Frontal cortex (tissue), 4 donors: Measurements from ENCODE around the gene SPOCK1. TPM values are rescaled to one million over a fixed set of nuclear protein-coding genes. Genes with fewer than 3 reads are reported as not detected.

ENCODE experiments used
- DNase-seq, 2 donors: peaks; one replicate each; pipeline ENCODE4 v3.0.0; 2012; ENCODE audit warnings: low spot score in 2 of 2
- FAIRE-seq: peaks from 2 replicates; lab custom pipeline; 2012; peaks lifted over from hg19 to GRCh38; lab: Jason Lieb, UNC
- total RNA-seq: library from RNA; depleted of rRNA; stranded (reverse); fragments of >200 nt; gene quantifications from one replicate; pipeline ENCODE4 v1.2.3, GENCODE V29; 2014
- donor health status: control.
- donor health status: control.
- donor health status: control.

The SPOCK1 gene
- total RNA-seq, 1 donor from 2014 or later = 37.9 TPM

- FAIRE-seq (no peak), DNase-seq (no peak)
Observed at GRCh38 chr5:137313526-137314175, 185.5 kb downstream of the SPOCK1 start.

- no peak for FAIRE-seq
- DNase-seq = no peak
Observed at GRCh38 chr5:137312011-137312410, 187.1 kb downstream of the SPOCK1 start.

DNA sequence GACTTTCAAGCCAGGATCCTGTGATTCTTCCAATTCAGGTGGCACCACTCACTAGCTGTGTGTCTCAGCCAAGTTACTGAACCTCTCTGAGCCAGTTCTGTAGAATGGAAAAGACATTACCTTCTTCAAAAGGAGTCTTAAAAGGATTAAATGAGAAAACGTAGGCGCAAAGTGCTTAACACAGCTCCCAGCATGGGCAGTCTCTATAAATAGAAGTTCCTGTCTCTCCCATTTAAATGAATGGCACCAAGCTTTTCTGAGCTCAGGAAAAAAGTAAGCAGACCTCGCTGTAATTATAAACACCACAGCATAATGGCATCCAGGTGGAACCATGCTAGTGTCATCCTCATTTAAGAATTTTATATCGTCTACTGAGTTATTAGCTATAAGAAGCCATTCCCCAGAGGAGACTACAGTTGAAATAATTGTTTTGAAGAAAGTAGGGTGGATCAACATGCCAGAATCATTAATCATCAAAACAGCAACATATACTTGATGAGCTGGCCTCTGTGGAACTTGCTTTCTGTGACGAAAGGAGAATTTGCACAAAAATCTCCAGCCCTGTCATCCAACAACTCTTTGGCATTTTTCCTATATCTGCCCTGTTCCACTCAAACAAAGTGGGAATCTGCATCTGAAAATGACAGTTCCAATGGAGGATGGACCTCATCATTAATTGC, 188.9 kb downstream of the SPOCK1 start:
- no peak for DNase-seq
- FAIRE-seq = no peak

- DNase-seq = no peak
- FAIRE-seq = no peak
Observed at GRCh38 chr5:137309290-137309689, 189.8 kb downstream of the SPOCK1 start.

GRCh38 chr5:137308311-137308710, 190.8 kb downstream of the SPOCK1 start:
- DNase-seq (no peak), FAIRE-seq (no peak)

DNA sequence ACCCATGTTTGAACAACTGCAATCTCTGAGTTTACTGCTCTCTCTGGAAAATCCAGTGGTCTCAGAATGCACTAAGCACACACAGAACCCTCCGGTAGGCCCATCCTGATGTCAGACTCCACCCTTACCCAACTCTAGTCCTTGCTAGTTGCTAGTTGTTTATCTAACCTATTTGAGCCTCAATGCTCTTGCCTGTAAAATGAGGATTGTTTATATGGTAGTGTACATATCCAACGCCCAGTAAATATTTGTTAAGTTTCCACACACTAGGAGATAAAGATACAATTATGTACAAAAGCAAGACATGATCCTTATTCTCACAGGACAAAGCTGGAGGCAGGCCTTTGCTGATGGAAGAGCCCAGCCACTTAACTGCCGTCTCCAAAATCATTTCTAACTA, 192.2 kb downstream of the SPOCK1 start:
- DNase-seq = no peak
- no peak for FAIRE-seq

DNA sequence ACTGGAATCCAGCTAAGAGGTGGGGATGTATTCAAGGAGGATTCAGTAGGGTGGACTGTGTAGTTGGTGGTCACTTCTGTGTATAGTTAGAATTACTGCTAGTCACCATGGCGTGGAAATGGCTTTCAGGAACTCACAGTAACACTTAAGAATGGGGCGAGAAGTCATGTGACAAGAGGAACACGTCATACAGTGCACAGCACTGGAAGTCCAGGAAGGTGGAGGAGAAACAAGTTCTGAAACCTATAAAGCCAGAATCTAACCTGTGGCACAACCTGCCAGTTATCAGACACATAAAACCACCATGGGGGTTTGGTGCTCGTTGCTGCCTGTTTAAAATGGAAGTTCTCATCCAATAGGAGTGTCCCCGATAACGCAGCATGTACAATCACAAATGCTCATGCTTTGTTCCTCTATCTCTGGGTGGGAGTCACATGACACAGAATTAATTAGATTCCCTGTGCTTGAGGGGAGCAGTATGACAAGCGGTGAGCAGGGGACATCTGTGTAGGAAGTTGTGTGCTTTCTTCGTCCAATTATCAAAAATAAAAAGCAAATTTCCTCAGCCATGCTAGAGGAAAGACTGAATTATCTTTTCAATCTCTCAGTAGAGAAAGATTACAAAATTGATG, 193.0 kb downstream of the SPOCK1 start:
- DNase-seq (no peak), FAIRE-seq (no peak)

DNA sequence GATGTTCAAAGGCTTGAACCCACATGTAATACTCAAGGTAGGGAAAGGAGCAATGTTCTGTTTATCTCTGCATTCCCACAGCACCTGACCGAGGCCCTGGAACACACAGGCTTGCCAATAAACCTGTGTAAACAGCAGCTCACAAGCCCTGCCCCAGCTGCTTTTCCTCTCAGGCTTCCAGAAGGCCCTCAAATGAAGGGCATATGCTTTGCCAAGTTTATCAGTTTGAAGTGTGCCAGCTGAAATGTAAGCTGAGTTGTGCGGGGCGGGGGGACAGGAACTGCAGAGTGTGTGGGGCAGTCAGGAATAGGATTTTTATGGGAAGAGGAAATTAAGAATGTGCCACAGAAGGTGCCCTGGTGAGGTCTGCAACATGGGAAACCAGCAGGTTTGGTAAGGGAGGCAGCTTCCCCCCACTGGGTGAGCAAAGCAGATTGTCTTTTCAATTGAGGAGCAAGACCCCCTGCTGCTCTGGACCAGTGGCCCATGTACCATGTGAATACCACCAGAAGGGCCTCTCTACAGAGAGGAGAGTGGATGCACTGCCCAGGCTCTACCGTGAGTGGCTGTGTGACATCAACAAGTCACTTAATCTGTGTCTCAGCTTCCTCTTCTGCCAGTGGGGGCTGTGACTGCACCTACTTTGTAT, 194.8 kb downstream of the SPOCK1 start:
- no peak for FAIRE-seq
- no peak for DNase-seq

DNA sequence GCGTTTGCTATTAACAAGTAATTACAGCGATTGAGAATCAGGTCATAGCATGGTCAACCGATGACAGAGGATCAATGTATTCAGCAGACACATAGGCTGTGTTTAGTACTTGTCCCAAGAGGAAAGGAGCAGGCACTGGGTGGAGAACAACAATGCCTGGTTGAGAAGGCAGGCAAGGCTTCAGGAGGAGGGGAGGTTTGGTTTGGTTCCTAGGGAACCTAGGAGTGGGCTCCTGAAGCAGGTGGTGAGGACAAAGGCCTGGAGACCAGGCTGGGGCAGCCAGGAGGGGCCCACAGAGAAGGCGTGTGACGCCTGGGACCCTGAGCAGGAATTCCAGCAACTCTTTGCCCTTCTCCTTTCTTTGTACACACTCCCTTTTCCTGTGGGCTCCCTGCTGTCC, 195.6 kb downstream of the SPOCK1 start:
- DNase-seq (no peak), FAIRE-seq (no peak)

- FAIRE-seq (no peak), DNase-seq (no peak)
Observed at GRCh38 chr5:137300411-137301240, 198.5 kb downstream of the SPOCK1 start.

- no peak for DNase-seq
- FAIRE-seq = no peak
Observed at GRCh38 chr5:137296213-137296781, 202.8 kb downstream of the SPOCK1 start.

DNA sequence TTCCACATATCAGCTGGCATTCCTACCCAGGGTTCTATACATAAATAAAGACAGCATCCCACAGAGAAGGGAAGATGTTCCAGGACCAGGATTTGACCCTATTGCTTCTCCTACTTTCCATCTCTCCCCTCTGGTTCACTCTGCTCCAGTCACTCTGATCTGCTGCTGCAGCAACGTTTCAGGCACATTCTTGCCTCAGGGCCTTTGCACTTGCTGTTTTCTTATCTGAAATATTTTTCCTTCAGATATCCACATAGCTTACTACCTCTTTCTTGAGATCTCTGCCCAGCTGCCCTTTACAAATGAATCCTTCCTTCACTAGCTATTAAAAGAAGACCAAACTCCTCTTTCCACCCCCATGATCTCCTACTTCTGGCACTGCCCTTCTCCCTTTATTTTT, 204.5 kb downstream of the SPOCK1 start:
- no peak for FAIRE-seq

DNA sequence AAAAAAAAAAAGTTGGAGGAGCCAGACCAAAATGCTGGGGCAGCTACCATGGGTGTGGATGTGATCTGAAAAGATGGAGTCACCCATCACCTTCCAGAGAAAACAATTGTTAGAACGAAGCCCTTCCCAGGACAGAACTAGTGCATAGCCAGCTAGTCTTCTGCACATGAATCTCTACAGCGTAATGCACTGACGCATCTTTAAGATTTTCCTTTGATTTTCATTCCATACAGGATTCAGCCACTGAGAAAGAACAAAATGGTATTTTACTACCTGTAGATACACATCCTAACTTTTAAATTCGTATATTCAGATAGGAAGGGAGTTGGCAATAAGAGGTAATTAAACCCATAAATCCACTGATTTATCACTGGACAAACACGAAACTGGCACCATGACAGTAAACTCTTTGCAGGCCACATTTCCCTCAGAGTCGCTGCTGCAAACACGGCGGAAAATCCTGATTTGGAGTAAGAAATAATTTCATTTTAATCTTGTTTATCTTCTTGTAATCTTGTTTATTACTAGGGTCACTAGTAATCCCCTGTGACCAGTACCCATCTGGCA, 206.6 kb downstream of the SPOCK1 start:
- no peak for FAIRE-seq
- no peak for DNase-seq

More for the DNA sequence above, 204.5 kb downstream of the SPOCK1 start:
- DNase-seq = no peak

GRCh38 chr5:137291436-137291835, 207.7 kb downstream of the SPOCK1 start:
- FAIRE-seq (no peak), DNase-seq (no peak)

DNA sequence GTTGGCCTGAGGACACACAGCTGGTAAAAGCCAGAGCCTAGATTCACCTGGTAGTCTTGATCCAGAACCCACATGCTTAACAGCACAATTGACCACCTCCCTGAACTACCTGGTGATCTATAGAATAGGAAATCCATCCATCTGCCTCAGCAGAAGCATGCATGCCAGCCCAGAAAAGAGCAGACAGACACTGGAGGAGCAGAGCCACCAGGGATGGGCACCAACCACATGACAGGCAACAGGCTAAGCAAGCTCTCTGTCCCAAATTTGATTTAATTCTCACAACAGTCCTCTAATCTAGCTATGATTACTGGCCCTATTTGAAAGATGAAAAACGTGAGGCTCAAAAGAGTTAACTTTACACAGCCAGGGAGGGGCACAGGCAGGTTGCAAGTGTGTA, 208.1 kb downstream of the SPOCK1 start:
- no peak for DNase-seq
- FAIRE-seq = no peak

GRCh38 chr5:137290373-137290772, 208.8 kb downstream of the SPOCK1 start:
- no peak for DNase-seq
- FAIRE-seq = no peak

DNA sequence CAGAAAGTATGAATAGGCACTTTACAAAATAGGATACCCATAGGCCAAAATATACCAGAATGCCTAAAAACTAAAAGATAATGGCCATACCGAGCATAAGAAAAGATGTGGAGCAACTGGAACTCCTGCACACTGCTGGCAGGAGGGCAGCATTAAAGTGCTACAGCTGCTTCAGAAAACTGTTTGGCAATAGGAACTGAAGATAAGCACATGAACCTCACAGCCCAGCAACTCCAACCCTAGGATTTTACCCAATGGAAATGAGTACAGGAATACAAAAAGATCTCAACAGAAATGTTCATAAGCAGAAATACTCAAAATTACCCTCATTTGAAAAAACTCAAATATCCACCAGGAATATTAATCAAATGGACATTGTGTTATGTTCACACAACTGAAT, 209.3 kb downstream of the SPOCK1 start:
- DNase-seq (no peak), FAIRE-seq (no peak)

DNA sequence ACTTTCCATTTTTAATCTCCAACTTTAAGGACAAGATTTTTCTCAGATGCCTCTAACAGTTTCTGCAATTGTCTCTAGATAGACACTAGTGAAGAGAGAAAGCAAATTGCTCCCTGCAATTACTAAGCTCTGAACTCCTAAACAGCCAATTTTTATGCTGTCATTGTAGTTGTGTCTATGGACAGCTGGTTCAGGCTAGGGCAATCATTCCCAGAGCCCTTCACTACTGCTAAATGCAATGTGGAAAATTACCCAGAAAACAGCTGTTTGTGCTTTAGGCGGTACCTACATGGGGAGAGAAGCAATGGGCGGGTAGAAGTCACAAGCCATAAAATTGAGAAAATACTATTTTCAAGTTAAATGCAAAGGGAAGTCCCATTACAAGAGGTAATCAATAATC, 211.6 kb downstream of the SPOCK1 start:
- FAIRE-seq (no peak), DNase-seq (no peak)

DNA sequence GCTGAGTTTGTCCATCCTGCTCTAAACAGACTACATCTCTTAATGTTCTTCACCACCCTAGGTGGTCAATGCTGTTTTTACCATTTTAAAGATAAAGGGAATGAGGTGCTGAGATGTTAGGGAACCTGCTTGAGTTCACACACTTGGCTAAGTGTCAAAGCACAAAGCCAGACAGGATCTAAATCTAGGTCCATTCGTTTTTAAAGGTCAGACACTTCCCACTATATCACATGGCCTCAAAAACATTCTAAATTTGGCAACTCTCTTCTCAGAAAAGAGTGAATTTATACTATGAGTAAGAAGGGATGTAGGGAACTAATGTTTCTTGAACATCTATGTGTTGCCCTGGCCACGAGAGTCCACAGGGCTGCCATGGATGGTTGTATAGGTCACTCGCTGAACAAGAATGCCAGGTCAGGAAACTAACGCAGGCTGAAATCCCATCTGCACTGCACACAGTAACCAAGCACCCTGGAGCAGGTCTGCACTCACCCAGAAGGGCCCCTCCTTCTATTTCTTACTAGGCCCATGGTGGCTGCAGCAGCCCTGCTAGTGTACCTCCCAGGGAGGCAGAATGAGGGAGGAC, 213.0 kb downstream of the SPOCK1 start:
- no peak for FAIRE-seq
- DNase-seq = no peak
